A549 (cell line): ENCODE measurements around the gene CACNG5. TPM values are rescaled to one million over a fixed set of nuclear protein-coding genes. Genes with fewer than 3 reads are reported as not detected.

ENCODE experiments used
- ATAC-seq, 2 experiments: fragments of 200-7000 bp in 1 of 2; fragments of >200 bp in 1 of 2; cut with Nextera tagmentation in 1 of 2; cut with Tn5 transposase in 1 of 2; 3 replicates each; pipeline versions ENCODE4 v1.8.0 to v1.9.1; 2018 to 2020; ENCODE audit warnings: mild to moderate bottlenecking in 1 of 2, moderate library complexity in 1 of 2
- CTCF ChIA-PET: fragments of 300-600 bp; sonication (Branson Sonifier 250); formaldehyde crosslinking; extraction: SDS; loops from one replicate; lab custom pipeline; 2021; ENCODE audit warnings: antibody characterized with exemption, inconsistent platforms; lab: Yijun Ruan, JAX
- POLR2A ChIA-PET: fragments of 350-600 bp; formaldehyde crosslinking; extraction: SDS; loops from one replicate; lab custom pipeline; 2021; ENCODE audit warnings: antibody characterized with exemption, inconsistent platforms; lab: Yijun Ruan, JAX
- DNase-seq, 2 experiments: peaks; one replicate each; pipeline versions ENCODE4 v3.0.0 to v3.0.0-alpha.2; 2011 to 2016; ENCODE audit warnings: low read depth in 1 of 2, low spot score in 1 of 2
- FAIRE-seq: peaks from 2 replicates; lab custom pipeline; 2011; peaks lifted over from hg19 to GRCh38; lab: Jason Lieb, UNC
- H3K27ac ChIP-seq, 2 experiments: fragments of >200 bp; sonication (Bioruptor Twin); formaldehyde crosslinking; 3 replicates each; pipeline ENCODE4 v1.5.1; 2016 to 2017
- H3K4me1 ChIP-seq: fragments of >200 bp; sonication (Bioruptor Twin); formaldehyde crosslinking; 3 replicates; pipeline ENCODE4 v1.6.1; 2016
- H3K4me2 ChIP-seq: fragments of >200 bp; sonication (Bioruptor Twin); formaldehyde crosslinking; 3 replicates; pipeline ENCODE4 v1.6.1; 2016
- H3K4me3 ChIP-seq: fragments of >200 bp; sonication (Bioruptor Twin); formaldehyde crosslinking; 3 replicates; pipeline ENCODE4 v1.5.1; 2016
- H3K9me3 ChIP-seq: fragments of >200 bp; sonication (Bioruptor Twin); formaldehyde crosslinking; 3 replicates; pipeline ENCODE4 v1.6.1; 2016
- BHLHE40 ChIP-seq: IDR thresholded peaks from 2 replicates; pipeline ENCODE4 v1.6.1; 2012; ENCODE audit warnings: low read depth, low read length, inconsistent platforms
- CBX2 ChIP-seq: fragments of 200-600 bp; sonication (generic); IDR thresholded peaks from 2 replicates; pipeline ENCODE4 v1.6.1; 2016; ENCODE audit warnings: low read depth, mild to moderate bottlenecking, borderline replicate concordance
- CBX8 ChIP-seq: fragments of 200-600 bp; sonication (generic); IDR thresholded peaks from 2 replicates; pipeline ENCODE4 v1.6.1; 2016
- CEBPB ChIP-seq, 2 experiments: fragments of >200 bp in 1 of 2; sonication (Bioruptor Twin) in 1 of 2; formaldehyde crosslinking in 1 of 2; IDR thresholded peaks; 2 replicates each; pipeline ENCODE4 v1.6.1; 2012 to 2016
- CHD4 ChIP-seq: fragments of 200-600 bp; sonication (generic); IDR thresholded peaks from 2 replicates; pipeline ENCODE4 v1.6.1; 2016; ENCODE audit warnings: antibody characterized with exemption, mild to moderate bottlenecking, borderline replicate concordance
- EHF ChIP-seq: fragments of 250-450 bp; sonication (Bioruptor Pico); IDR thresholded peaks from 2 replicates; pipeline ENCODE4 v1.5.0; 2020; ENCODE audit warnings: mild to moderate bottlenecking
- EP300 ChIP-seq, 2 experiments: fragments of >200 bp; sonication (Bioruptor Twin); formaldehyde crosslinking; IDR thresholded peaks; 2 replicates in 1 of 2; 3 replicates in 1 of 2; pipeline ENCODE4 v1.6.1; 2016 to 2017
- ESRRA ChIP-seq: fragments of 150-350 bp; IDR thresholded peaks from 2 replicates; pipeline ENCODE4 v1.6.1; 2014; ENCODE audit warnings: mild to moderate bottlenecking, low read length, borderline replicate concordance
- FOSB ChIP-seq: fragments of 250-450 bp; sonication (Bioruptor Pico); IDR thresholded peaks from 2 replicates; pipeline ENCODE4 v1.5.0; 2020; ENCODE audit warnings: mild to moderate bottlenecking, moderate library complexity
- FOSL2 ChIP-seq, 2 experiments: fragments of 450-650 bp in 1 of 2; fragments of >200 bp in 1 of 2; sonication (Bioruptor Twin) in 1 of 2; formaldehyde crosslinking; IDR thresholded peaks; 2 replicates each; pipeline versions ENCODE4 v1.5.0 to v1.6.1; 2016 to 2020; ENCODE audit warnings: mild to moderate bottlenecking in 1 of 2, moderate library complexity in 1 of 2
- FOXS1 ChIP-seq: fragments of 250-450 bp; sonication (Bioruptor Pico); IDR thresholded peaks from 2 replicates; pipeline ENCODE4 v1.5.0; 2020; ENCODE audit warnings: mild to moderate bottlenecking, moderate library complexity
- GATA3 ChIP-seq: IDR thresholded peaks from 2 replicates; pipeline ENCODE4 v1.6.1; 2012; ENCODE audit warnings: borderline replicate concordance
- JUNB ChIP-seq: fragments of >200 bp; sonication (Bioruptor Twin); formaldehyde crosslinking; IDR thresholded peaks from 2 replicates; pipeline ENCODE4 v1.6.1; 2016
- MAZ ChIP-seq: fragments of 150-350 bp; IDR thresholded peaks from 2 replicates; pipeline ENCODE4 v1.6.1; 2014; ENCODE audit warnings: antibody characterized with exemption, low read depth, low read length, borderline replicate concordance
- PHF8 ChIP-seq: fragments of 200-600 bp; sonication (generic); IDR thresholded peaks from 2 replicates; pipeline ENCODE4 v1.6.1; 2016; ENCODE audit warnings: low read depth, mild to moderate bottlenecking, antibody characterized with exemption, moderate library complexity, borderline replicate concordance
- POLR2AphosphoS2 ChIP-seq: conservative IDR thresholded peaks from 2 replicates; pipeline ENCODE4 v1.6.1; 2012; ENCODE audit warnings: low read length, improper control_type of control experiment, inconsistent platforms
- RARB ChIP-seq: fragments of 250-450 bp; sonication (Bioruptor Pico); IDR thresholded peaks from 2 replicates; pipeline ENCODE4 v1.8.0; 2021; ENCODE audit warnings: mild to moderate bottlenecking, moderate library complexity
- RFX5 ChIP-seq: fragments of 450-650 bp; IDR thresholded peaks from 2 replicates; pipeline ENCODE4 v1.7.1; 2014; ENCODE audit warnings: antibody characterized with exemption, mild to moderate bottlenecking, moderate library complexity
- RNF2 ChIP-seq: fragments of 200-600 bp; sonication (generic); IDR thresholded peaks from 2 replicates; pipeline ENCODE4 v1.6.1; 2016; ENCODE audit warnings: low read depth, mild to moderate bottlenecking, antibody characterized with exemption, moderate library complexity, borderline replicate concordance
- SMC3 ChIP-seq: fragments of >200 bp; sonication (Bioruptor Twin); formaldehyde crosslinking; IDR thresholded peaks from 3 replicates; pipeline ENCODE4 v1.6.1; 2018; ENCODE audit warnings: inconsistent platforms
- SREBF2 ChIP-seq: fragments of 450-650 bp; IDR thresholded peaks from 2 replicates; pipeline ENCODE4 v1.6.1; 2014; ENCODE audit warnings: mild to moderate bottlenecking, moderate library complexity
- TFCP2L1 ChIP-seq: fragments of 250-450 bp; sonication (Bioruptor Pico); IDR thresholded peaks from 2 replicates; pipeline ENCODE4 v1.5.0; 2021; ENCODE audit warnings: mild to moderate bottlenecking
- ZFP36 ChIP-seq: fragments of 450-650 bp; IDR thresholded peaks from 2 replicates; pipeline ENCODE4 v1.6.1; 2014; ENCODE audit warnings: borderline replicate concordance; ENCODE audit not compliant: partially characterized antibody
- ZSCAN20 ChIP-seq: fragments of 250-450 bp; sonication (Bioruptor Pico); IDR thresholded peaks from 2 replicates; pipeline ENCODE4 v1.8.0; 2022; ENCODE audit warnings: mild to moderate bottlenecking, moderate library complexity
- WGBS: methylation state at CpG from one replicate; pipeline ENCODE4 v1.1.6; 2017; ENCODE audit errors: missing lambda C conversion rate; 5-methylcytosine and 5-hydroxymethylcytosine counted together
- polyA plus RNA-seq, 4 experiments: library from polyadenylated mRNA; depleted of rRNA in 3 of 4; stranded (reverse); fragments of >200 nt; fragmentation: RNase III in 1 of 4; extraction: RNeasy Plus Mini Kit Qiagen cat#74134 plus additional on column Dnase treatment in 1 of 4; gene quantifications; 2 replicates in 3 of 4; 3 replicates in 1 of 4; pipeline ENCODE4 v1.2.3, GENCODE V29; 2011 to 2017
- TF ChIP-seq, protein P1 (sequence below): fragments of 200-600 bp; sonication (generic); IDR thresholded peaks from 2 replicates; pipeline ENCODE4 v1.6.1; 2016; ENCODE audit warnings: antibody characterized with exemption, mild to moderate bottlenecking, moderate library complexity
- TF ChIP-seq, protein P2 (sequence below): IDR thresholded peaks from 2 replicates; pipeline ENCODE4 v1.6.1; 2012

The CACNG5 gene
- polyA plus RNA-seq, 2 of the 4 experiments (the other 2 are of a cell fraction) = 0.09 TPM; not detected in 1

DNA sequence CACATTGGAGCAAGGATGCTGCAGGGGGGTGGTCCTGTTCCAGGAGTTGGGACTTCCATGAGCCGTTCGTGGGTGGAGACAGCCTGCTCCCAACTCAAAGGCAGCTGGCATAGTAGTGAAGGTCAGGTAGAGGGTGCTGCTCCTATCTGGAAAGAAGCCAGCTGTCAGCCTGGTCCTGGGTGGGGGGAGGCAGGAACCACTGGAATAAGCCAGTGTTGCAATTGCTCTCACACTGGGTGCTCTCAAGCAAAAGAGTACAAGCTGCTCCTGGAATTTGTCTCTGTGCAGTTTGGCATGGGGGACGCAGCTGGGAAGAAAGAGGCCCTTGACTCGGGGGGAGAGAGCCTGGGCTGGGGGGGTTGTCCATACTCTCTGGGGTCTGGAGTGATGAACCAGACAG lies 8.7 kb downstream of the CACNG5 start:
- no peak overlapping the region for H3K4me2 ChIP-seq
- no peak for ATAC-seq
- no peak for FAIRE-seq
- no peak overlapping the region for H3K27ac ChIP-seq
- ChIA-PET POLR2A (no interaction called here), CTCF (interaction anchor here (0.5 to 1.6 kb wide), 8 partner anchors 13 to 1140 kb away, joined by 3 to 4 read pairs (median 3); no protein-coding TSS in a partner anchor)
- peaks cover 16% of the 10 kb centered on the region; the same call in 2 of the 3 replicates for H3K9me3 ChIP-seq
- no peak overlapping the region for H3K4me3 ChIP-seq
- TF ChIP-seq RNF2 = no peak
- no peak for TF ChIP-seq CBX2
- WGBS = 33% methylated on average over 3 of the region's 4 CpGs
- H3K4me1 ChIP-seq = no peaks in the 10 kb centered on the region
- no peak for DNase-seq

DNA sequence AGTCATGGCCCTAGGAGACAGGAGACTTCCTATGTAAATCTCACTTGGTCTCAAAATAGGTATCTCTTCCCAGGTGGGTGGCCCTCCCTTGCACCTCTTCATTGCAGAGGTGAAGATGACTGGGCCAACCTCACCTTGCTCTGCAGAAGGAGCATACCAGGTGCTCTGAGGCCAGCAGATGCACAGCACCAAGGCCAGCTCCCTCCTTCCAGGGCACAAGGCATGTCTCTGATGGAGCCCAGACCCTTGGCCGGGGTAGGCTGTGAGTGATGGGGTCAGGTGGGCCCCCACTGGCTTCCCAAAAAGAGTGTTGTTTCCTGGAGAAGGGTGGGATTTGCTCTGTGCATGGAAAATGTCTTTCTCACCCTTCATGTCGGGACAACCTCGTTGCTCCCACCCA lies 12.8 kb downstream of the CACNG5 start:
- ChIA-PET CTCF (no interaction called here), POLR2A (no interaction called here)
- no peak overlapping the region for H3K4me3 ChIP-seq
- no peaks in the 10 kb centered on the region for H3K4me1 ChIP-seq
- no peak overlapping the region for H3K27ac ChIP-seq
- ATAC-seq (no peak), FAIRE-seq (no peak), DNase-seq (no peak)
- WGBS = 3% methylated on average over 3 of the region's 3 CpGs
- no peak overlapping the region for H3K4me2 ChIP-seq
- H3K9me3 ChIP-seq = peaks cover 16% of the 10 kb centered on the region; the same call in 2 of the 3 replicates
- TF ChIP-seq ZSCAN20 (CRISPR knock-in tag) (no peak), CEBPB (IDR thresholded peaks at IDR 0.05) (no peak), FOXS1 (CRISPR knock-in tag) (no peak), POLR2AphosphoS2 (no peak)
- TF ChIP-seq, protein P1, sequence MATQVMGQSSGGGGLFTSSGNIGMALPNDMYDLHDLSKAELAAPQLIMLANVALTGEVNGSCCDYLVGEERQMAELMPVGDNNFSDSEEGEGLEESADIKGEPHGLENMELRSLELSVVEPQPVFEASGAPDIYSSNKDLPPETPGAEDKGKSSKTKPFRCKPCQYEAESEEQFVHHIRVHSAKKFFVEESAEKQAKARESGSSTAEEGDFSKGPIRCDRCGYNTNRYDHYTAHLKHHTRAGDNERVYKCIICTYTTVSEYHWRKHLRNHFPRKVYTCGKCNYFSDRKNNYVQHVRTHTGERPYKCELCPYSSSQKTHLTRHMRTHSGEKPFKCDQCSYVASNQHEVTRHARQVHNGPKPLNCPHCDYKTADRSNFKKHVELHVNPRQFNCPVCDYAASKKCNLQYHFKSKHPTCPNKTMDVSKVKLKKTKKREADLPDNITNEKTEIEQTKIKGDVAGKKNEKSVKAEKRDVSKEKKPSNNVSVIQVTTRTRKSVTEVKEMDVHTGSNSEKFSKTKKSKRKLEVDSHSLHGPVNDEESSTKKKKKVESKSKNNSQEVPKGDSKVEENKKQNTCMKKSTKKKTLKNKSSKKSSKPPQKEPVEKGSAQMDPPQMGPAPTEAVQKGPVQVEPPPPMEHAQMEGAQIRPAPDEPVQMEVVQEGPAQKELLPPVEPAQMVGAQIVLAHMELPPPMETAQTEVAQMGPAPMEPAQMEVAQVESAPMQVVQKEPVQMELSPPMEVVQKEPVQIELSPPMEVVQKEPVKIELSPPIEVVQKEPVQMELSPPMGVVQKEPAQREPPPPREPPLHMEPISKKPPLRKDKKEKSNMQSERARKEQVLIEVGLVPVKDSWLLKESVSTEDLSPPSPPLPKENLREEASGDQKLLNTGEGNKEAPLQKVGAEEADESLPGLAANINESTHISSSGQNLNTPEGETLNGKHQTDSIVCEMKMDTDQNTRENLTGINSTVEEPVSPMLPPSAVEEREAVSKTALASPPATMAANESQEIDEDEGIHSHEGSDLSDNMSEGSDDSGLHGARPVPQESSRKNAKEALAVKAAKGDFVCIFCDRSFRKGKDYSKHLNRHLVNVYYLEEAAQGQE = peak; percentile 38; the same call in 1 of the 2 replicates
- TF ChIP-seq, protein P2, sequence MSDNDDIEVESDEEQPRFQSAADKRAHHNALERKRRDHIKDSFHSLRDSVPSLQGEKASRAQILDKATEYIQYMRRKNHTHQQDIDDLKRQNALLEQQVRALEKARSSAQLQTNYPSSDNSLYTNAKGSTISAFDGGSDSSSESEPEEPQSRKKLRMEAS = no peak

DNA sequence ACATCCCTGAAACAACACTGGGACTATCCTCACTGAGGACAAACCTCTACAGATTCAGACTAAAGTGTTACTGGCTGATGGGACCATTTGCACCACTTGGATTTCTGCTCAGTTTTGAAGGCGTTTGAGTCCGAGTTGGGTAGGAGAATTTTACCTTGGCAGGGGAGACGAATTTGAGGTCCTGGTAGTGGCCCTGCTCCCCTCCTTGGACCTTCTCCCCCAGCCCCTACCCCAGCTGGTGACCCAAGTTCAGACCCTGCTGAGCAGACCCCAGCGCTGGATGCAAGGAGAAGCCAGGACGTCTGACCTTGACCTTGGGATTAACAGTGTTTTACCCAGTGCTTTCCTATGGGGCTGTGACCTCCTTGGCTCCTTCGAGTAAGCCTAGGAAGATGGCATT lies 13.6 kb downstream of the CACNG5 start:
- no peaks in the 10 kb centered on the region for H3K4me1 ChIP-seq
- ATAC-seq (no peak), FAIRE-seq (no peak), DNase-seq (no peak)
- H3K4me2 ChIP-seq = no peak overlapping the region
- no peak overlapping the region for H3K4me3 ChIP-seq
- WGBS = 39% methylated on average over 6 of the region's 6 CpGs
- no peak for TF ChIP-seq MAZ
- TF ChIP-seq CHD4 = no peak
- TF ChIP-seq EP300 (IDR thresholded peaks at IDR 0.05) = no peak
- TF ChIP-seq TFCP2L1 (CRISPR knock-in tag) = no peak
- TF ChIP-seq SMC3 = no peak
- no peak for TF ChIP-seq EHF (CRISPR knock-in tag)
- TF ChIP-seq, protein P2 = no peak
- no peak for TF ChIP-seq PHF8
- no peak for TF ChIP-seq RARB (CRISPR knock-in tag)
- no peak for TF ChIP-seq JUNB
- TF ChIP-seq RFX5 = no peak
- TF ChIP-seq BHLHE40 = no peak
- no peak for TF ChIP-seq ZFP36
- TF ChIP-seq FOSB (CRISPR knock-in tag) = no peak
- no peak for TF ChIP-seq GATA3
- no peak for TF ChIP-seq CBX8
- no peak for TF ChIP-seq ESRRA
- no peak for TF ChIP-seq SREBF2
- no peak for TF ChIP-seq FOSL2 (IDR thresholded peaks at IDR 0.05)
- TF ChIP-seq FOSL2 (CRISPR knock-in tag; IDR thresholded peaks at IDR 0.05) = no peak
- POLR2A ChIA-PET = no interaction called here
- H3K27ac ChIP-seq = no peak overlapping the region
- CTCF ChIA-PET = no interaction called here
- H3K9me3 ChIP-seq = peaks cover 16% of the 10 kb centered on the region; the same call in 2 of the 3 replicates
